Lower leg skin (tissue), 3 donors: Measurements from ENCODE around the gene CDH22.

Experiments
- POLR2A ChIP-seq, 2 donors: fragments of 450-650 bp; IDR thresholded peaks; one replicate each; pipeline ENCODE4 v1.6.1; 2016 to 2017; ENCODE audit warnings: antibody characterized with exemption in 2 of 2, mild to moderate bottlenecking in 1 of 2, moderate library complexity in 1 of 2
- TF ChIP-seq, protein P1 (sequence below), 3 donors: fragments of 450-650 bp; IDR thresholded peaks; one replicate each; pipeline ENCODE4 v1.5.1; 2016; ENCODE audit warnings: antibody characterized with exemption in 3 of 3, mild to moderate bottlenecking in 3 of 3, moderate library complexity in 2 of 3

DNA sequence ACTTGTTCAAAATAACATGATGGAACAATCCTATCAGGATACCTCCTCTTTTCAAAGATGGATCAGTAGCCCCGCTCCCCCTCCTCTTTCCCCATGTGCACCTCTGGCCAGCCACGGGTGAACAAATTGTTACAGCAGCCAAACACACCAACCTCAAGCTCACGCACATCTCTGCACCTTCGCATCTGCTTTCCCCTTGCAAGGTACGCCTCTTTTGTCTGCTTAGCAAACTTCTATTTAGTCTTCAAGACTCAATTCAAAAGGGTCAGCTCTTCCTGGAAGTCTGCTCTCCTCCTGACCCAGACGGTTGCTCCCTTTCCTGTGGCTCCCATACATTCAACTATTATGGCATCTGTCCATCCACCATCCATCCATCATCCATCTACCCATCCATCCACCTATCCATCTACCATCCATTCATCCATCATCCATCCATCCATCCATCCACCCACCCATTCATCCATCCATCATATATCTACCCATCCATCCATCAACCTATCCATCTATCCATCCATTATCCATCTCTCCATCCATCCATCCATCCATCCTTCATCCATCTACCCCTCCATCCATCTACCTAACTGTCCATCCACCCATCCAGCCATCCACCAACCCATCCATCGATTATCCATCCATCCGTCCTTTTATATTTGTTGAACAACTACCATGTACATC is 36.3 kb upstream of the CDH22 start:
- TF ChIP-seq, protein P1, sequence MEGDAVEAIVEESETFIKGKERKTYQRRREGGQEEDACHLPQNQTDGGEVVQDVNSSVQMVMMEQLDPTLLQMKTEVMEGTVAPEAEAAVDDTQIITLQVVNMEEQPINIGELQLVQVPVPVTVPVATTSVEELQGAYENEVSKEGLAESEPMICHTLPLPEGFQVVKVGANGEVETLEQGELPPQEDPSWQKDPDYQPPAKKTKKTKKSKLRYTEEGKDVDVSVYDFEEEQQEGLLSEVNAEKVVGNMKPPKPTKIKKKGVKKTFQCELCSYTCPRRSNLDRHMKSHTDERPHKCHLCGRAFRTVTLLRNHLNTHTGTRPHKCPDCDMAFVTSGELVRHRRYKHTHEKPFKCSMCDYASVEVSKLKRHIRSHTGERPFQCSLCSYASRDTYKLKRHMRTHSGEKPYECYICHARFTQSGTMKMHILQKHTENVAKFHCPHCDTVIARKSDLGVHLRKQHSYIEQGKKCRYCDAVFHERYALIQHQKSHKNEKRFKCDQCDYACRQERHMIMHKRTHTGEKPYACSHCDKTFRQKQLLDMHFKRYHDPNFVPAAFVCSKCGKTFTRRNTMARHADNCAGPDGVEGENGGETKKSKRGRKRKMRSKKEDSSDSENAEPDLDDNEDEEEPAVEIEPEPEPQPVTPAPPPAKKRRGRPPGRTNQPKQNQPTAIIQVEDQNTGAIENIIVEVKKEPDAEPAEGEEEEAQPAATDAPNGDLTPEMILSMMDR (IDR thresholded peaks at IDR 0.05) = no peak
- no peak for TF ChIP-seq POLR2A (IDR thresholded peaks at IDR 0.05)
